GM12878 (cell line): ENCODE data around the gene TBCA. TPM values are rescaled to one million over a fixed set of nuclear protein-coding genes. Genes with fewer than 3 reads are reported as not detected.
A peak's percentile ranks its signal among the peaks of the same experiment; 100 is the strongest.

Experiments
- ATF2 ChIP-seq: IDR thresholded peaks from 2 replicates; pipeline ENCODE4 v1.6.1; 2012; ENCODE audit warnings: low read length, inconsistent platforms
- ATF7 ChIP-seq: fragments of 450-650 bp; IDR thresholded peaks from 2 replicates; pipeline ENCODE4 v1.6.1; 2016; ENCODE audit warnings: low read depth, mild to moderate bottlenecking
- BRCA1 ChIP-seq: IDR thresholded peaks from 2 replicates; pipeline ENCODE4 v1.6.1; 2011; ENCODE audit warnings: low read depth, low read length, improper control_type of control experiment
- CBFB ChIP-seq: IDR thresholded peaks from 2 replicates; pipeline ENCODE4 v1.6.1; 2016; ENCODE audit warnings: antibody characterized with exemption, low read depth
- CBX3 ChIP-seq: fragments of 200-600 bp; sonication (generic); IDR thresholded peaks from 2 replicates; pipeline ENCODE4 v1.6.1; 2016; ENCODE audit warnings: low read depth, borderline replicate concordance
- CBX5 ChIP-seq: sonication (generic); IDR thresholded peaks from 2 replicates; pipeline ENCODE4 v1.6.1; 2016; ENCODE audit warnings: low read depth, moderate library complexity, mild to moderate bottlenecking, inconsistent platforms
- CREB1 ChIP-seq: IDR thresholded peaks from 2 replicates; pipeline ENCODE4 v1.6.1; 2012; ENCODE audit warnings: low read depth, mild to moderate bottlenecking, inconsistent platforms
- ETV6 ChIP-seq, 2 experiments: fragments of 450-650 bp in 1 of 2; IDR thresholded peaks in 1 of 2; conservative IDR thresholded peaks in 1 of 2; 2 replicates each; pipeline ENCODE4 v1.6.1; 2014; ENCODE audit warnings: antibody characterized with exemption in 1 of 2, borderline replicate concordance in 1 of 2, low read depth in 1 of 2, mild to moderate bottlenecking in 1 of 2, moderate library complexity in 1 of 2
- EZH2 ChIP-seq: IDR thresholded peaks from 2 replicates; pipeline ENCODE4 v1.6.1; 2012; ENCODE audit warnings: low read depth, mild to moderate bottlenecking, control low read depth, inconsistent platforms, low read length, borderline replicate concordance; ENCODE audit not compliant: control insufficient read depth
- GABPA ChIP-seq: IDR thresholded peaks from 2 replicates; pipeline ENCODE4 v1.6.1; 2014; ENCODE audit warnings: antibody characterized with exemption, low read depth, mild to moderate bottlenecking, inconsistent platforms
- GATAD2B ChIP-seq: fragments of 450-650 bp; conservative IDR thresholded peaks from 2 replicates; pipeline ENCODE4 v1.6.1; 2017; ENCODE audit warnings: low read depth, mild to moderate bottlenecking, moderate library complexity
- HDGF ChIP-seq: fragments of 450-650 bp; IDR thresholded peaks from 2 replicates; pipeline ENCODE4 v1.6.1; 2016; ENCODE audit warnings: antibody characterized with exemption
- IKZF1 ChIP-seq: fragments of 450-650 bp; conservative IDR thresholded peaks from 2 replicates; pipeline ENCODE4 v1.6.1; 2017; ENCODE audit warnings: antibody characterized with exemption, mild to moderate bottlenecking
- MTA2 ChIP-seq: fragments of 450-650 bp; IDR thresholded peaks from 2 replicates; pipeline ENCODE4 v1.6.1; 2016; ENCODE audit warnings: low read depth, mild to moderate bottlenecking, moderate library complexity
- PML ChIP-seq: IDR thresholded peaks from 2 replicates; pipeline ENCODE4 v1.6.1; 2012; ENCODE audit warnings: low read length, inconsistent platforms
- POLR2AphosphoS5 ChIP-seq: IDR thresholded peaks from 2 replicates; pipeline ENCODE4 v1.6.1; 2011; ENCODE audit warnings: mild to moderate bottlenecking, low read length, inconsistent platforms
- RCOR1 ChIP-seq: conservative IDR thresholded peaks from 2 replicates; pipeline ENCODE4 v1.6.1; 2012; ENCODE audit warnings: low read depth, low read length, improper control_type of control experiment
- TAF1 ChIP-seq: IDR thresholded peaks from 2 replicates; pipeline ENCODE4 v1.6.1; 2011; ENCODE audit warnings: mild to moderate bottlenecking, low read depth, low read length, borderline replicate concordance
- ZBTB11 ChIP-seq: fragments of 450-650 bp; formaldehyde crosslinking; IDR thresholded peaks from 2 replicates; pipeline ENCODE4 v1.5.0; 2022; ENCODE audit warnings: mild to moderate bottlenecking, missing genetic modification characterization
- ZNF24 ChIP-seq: fragments of 450-650 bp; IDR thresholded peaks from 2 replicates; pipeline ENCODE4 v1.6.1; 2017; ENCODE audit warnings: antibody characterized with exemption, mild to moderate bottlenecking
- ZNF274 ChIP-seq: IDR thresholded peaks from one replicate; pipeline ENCODE4 v1.8.0; 2011; ENCODE audit not compliant: insufficient read length, insufficient read depth
- ZZZ3 ChIP-seq: IDR thresholded peaks from 2 replicates; pipeline ENCODE4 v1.6.1; 2011; ENCODE audit warnings: low read depth; ENCODE audit not compliant: control insufficient read depth, insufficient read length
- polyA plus RNA-seq, 11 experiments: library from polyadenylated mRNA; depleted of rRNA in 4 of 11; unstranded in 6 of 11; stranded (reverse) in 5 of 11; fragments of >200 nt; fragmentation: Nextera tagmentation in 4 of 11; fragmentation: Illumina TruSeq in 1 of 11; extraction: Ambion mirVana in 4 of 11; extraction: Trizol in 1 of 11; gene quantifications; 1 replicate in 1 of 11; 2 replicates in 10 of 11; pipeline versions ENCODE4 v1.2.1 to v1.2.3, GENCODE V29; 2011 to 2016; ENCODE audit warnings: inconsistent platforms in 2 of 11, missing spikeins in 2 of 11, low read depth in 1 of 11
- total RNA-seq, 4 experiments: library from RNA; depleted of rRNA in 3 of 4; stranded (reverse); fragments of >200 nt in 3 of 4; fragmentation: Illumina TruSeq in 1 of 4; extraction: Trizol in 1 of 4; gene quantifications; 2 replicates each; pipeline versions ENCODE4 v1.2.1 to v1.2.3, GENCODE V29; 2013 to 2021
- TF ChIP-seq, protein P1 (sequence below): fragments of 450-650 bp; IDR thresholded peaks from 2 replicates; pipeline ENCODE4 v1.6.1; 2016; ENCODE audit warnings: mild to moderate bottlenecking
- TF ChIP-seq, protein P2 (sequence below): fragments of 450-650 bp; IDR thresholded peaks from 2 replicates; pipeline ENCODE4 v1.6.1; 2017; ENCODE audit warnings: mild to moderate bottlenecking, low read depth, inconsistent platforms; ENCODE audit not compliant: poor library complexity, severe bottlenecking

TBCA gene
- total and polyA plus RNA-seq, 10 of the 15 experiments (the other 5 are each of a cell fraction or from before 2014, with no cell fraction given) = 86.3 to 647 (median 294) TPM

DNA sequence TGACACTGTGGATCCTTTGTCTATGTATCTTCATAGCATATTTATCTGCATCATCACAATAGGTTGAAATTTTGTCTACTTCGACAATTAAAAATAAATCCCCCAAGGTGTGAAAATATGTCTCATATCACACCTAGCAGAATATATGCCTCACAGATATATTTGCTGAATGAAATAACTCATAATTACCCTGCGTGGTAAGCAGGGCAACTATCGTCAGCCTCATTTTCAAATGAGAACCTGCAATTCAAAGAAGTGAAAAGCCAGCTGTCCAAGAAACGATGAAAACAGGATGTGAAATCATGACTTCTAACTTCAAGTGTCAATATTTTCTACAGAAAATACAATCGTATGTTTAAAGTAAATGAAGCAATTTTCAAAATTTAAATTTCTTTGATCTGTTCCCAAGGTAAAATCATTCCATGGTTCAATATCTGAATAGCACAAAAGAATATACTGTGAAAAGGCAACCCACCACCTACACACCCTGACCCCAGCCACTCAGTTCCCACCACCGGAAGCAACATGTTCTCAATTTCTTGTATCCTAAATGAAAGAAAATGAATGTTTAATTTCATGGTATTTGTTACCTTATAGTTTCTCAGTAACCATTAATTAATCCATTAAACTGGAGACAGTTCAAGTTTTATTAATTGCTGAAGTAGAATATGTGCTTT, 57.1 kb downstream of the TBCA start (continued):
- no peak for TF ChIP-seq ZBTB11 (CRISPR knock-in tag)
- TF ChIP-seq HDGF = no peak
- peak; percentile 73 for TF ChIP-seq ZNF24
- TF ChIP-seq CBX5 = no peak
- no peak for TF ChIP-seq CBX3
- no peak for TF ChIP-seq TAF1
- TF ChIP-seq CREB1 = peak; percentile 13; the same call in 1 of the 2 replicates
- TF ChIP-seq ATF2 = no peak
- TF ChIP-seq PML = no peak; the same call in 1 of the 2 replicates
- peak; percentile 80 for TF ChIP-seq ATF7
- no peak for TF ChIP-seq EZH2
- no peak for TF ChIP-seq ZZZ3
- no peak for TF ChIP-seq ZNF274
- TF ChIP-seq, protein P1, sequence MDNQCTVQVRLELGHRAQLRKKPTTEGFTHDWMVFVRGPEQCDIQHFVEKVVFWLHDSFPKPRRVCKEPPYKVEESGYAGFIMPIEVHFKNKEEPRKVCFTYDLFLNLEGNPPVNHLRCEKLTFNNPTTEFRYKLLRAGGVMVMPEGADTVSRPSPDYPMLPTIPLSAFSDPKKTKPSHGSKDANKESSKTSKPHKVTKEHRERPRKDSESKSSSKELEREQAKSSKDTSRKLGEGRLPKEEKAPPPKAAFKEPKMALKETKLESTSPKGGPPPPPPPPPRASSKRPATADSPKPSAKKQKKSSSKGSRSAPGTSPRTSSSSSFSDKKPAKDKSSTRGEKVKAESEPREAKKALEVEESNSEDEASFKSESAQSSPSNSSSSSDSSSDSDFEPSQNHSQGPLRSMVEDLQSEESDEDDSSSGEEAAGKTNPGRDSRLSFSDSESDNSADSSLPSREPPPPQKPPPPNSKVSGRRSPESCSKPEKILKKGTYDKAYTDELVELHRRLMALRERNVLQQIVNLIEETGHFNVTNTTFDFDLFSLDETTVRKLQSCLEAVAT = no peak
- TF ChIP-seq POLR2AphosphoS5 = no peak
- TF ChIP-seq, protein P2, sequence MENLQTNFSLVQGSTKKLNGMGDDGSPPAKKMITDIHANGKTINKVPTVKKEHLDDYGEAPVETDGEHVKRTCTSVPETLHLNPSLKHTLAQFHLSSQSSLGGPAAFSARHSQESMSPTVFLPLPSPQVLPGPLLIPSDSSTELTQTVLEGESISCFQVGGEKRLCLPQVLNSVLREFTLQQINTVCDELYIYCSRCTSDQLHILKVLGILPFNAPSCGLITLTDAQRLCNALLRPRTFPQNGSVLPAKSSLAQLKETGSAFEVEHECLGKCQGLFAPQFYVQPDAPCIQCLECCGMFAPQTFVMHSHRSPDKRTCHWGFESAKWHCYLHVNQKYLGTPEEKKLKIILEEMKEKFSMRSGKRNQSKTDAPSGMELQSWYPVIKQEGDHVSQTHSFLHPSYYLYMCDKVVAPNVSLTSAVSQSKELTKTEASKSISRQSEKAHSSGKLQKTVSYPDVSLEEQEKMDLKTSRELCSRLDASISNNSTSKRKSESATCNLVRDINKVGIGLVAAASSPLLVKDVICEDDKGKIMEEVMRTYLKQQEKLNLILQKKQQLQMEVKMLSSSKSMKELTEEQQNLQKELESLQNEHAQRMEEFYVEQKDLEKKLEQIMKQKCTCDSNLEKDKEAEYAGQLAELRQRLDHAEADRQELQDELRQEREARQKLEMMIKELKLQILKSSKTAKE = peak; percentile 60
- no peak for TF ChIP-seq GABPA
- TF ChIP-seq IKZF1 = peak; percentile 50
- peak; percentile 94 for TF ChIP-seq MTA2
- no peak for TF ChIP-seq GATAD2B
- TF ChIP-seq CBFB = no peak
- TF ChIP-seq RCOR1 = no peak
- TF ChIP-seq BRCA1 = no peak
- peak in 1 of 2 experiments; percentile 28; a peak in 1 of 4 replicates for TF ChIP-seq ETV6 (conservative IDR thresholded peaks at IDR 0.05 in 1 of 2, IDR thresholded peaks at IDR 0.05 in 1 of 2; ENCODE audit: borderline replicate concordance in 1 of 2, low read depth in 1 of 2)
